ENCODE data around the gene CACNG4.

CACNG4 gene

DNA sequence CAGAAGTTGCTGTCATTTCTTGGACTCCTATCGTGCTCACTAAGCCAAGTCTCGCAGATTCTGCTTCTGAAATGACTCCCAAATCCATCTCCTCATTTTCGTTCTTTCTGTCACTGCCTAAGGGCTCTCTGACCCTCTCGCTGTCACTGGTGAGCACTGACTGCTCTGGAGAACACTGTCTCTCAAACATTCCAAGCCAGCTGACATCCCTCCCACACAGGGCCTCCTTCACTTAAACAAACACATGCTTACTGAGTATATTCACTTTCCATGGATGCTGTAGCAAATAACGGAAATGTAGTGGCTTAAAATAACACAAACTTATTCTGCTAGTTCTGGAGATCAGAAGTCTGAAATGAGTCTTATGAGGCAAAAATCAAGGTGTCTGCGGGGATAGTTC lies 98.6 kb downstream of the CACNG4 start:
- TF ChIP-seq, protein P1, sequence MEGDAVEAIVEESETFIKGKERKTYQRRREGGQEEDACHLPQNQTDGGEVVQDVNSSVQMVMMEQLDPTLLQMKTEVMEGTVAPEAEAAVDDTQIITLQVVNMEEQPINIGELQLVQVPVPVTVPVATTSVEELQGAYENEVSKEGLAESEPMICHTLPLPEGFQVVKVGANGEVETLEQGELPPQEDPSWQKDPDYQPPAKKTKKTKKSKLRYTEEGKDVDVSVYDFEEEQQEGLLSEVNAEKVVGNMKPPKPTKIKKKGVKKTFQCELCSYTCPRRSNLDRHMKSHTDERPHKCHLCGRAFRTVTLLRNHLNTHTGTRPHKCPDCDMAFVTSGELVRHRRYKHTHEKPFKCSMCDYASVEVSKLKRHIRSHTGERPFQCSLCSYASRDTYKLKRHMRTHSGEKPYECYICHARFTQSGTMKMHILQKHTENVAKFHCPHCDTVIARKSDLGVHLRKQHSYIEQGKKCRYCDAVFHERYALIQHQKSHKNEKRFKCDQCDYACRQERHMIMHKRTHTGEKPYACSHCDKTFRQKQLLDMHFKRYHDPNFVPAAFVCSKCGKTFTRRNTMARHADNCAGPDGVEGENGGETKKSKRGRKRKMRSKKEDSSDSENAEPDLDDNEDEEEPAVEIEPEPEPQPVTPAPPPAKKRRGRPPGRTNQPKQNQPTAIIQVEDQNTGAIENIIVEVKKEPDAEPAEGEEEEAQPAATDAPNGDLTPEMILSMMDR (IDR thresholded peaks at IDR 0.05): no peak
- no peak overlapping the region for H3K27ac ChIP-seq
- H3K4me3 ChIP-seq: no peak overlapping the region
- DNase-seq (ENCODE audit: low spot score): no peak

DNA sequence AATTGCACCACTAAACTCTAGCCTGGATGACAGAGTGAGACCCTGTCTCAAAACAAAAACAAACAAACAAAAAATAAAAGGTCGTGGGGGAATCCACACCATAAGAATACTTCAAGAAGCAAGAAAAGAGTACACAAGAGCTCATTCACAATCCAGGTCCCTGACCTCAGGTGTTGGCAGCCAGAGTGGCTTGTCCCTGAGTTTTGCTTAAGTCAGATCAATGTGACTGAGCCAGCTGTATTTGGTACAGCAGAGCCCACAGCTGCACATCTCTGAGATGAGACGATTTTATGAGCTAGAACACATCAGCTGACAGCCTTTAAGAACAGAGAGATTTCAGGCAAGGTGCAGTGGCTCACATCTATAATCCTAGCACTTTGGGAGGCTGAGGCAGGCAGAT lies 102.2 kb downstream of the CACNG4 start:
- H3K4me3 ChIP-seq: no peak overlapping the region
- no peak for DNase-seq (ENCODE audit: low spot score)
- TF ChIP-seq, protein P1 (IDR thresholded peaks at IDR 0.05): no peak
- H3K27ac ChIP-seq: no peak overlapping the region

DNA sequence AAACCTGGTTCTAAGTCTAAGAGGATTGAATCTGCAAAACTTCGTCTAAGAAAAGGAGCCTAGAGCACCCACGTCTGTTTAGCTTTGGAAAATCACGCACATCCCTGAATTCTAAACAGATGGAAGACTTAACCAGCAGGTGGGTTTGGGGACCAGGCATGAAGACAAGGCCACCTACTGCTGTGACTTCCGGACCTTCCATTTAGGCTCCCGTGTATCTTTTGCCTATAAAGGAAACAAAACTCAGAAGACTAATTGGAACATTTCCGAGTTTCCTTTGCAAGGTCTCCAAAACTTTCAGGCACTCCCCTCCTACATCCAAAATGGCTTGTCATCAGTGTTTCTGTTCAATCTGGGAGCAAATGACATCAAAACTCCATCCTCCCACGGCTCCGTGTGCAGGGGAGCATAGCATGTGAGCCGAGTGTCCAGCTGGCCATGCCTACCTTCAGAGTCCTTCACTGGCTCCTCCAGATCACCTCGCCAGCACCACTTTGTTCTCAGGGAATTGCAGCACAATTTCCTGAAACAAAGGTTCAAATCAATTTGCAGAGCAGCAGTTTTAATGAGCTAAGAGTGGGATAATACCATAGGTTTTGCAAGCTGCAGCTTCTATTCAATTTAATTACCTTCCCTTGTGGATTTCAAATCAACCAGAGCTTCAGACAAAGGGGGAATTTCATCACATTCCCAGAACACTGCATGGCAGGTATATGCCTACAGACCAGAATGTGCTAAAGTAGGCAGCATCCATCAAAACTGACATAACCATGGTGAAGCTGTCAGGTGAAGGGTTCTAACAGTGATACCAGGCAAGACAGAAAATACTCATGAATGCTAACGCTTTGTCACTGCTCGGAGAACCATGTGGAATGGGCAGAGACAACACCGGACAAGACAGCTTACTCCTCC lies 103.3 kb downstream of the CACNG4 start:
- H3K27ac ChIP-seq: no peak overlapping the region
- TF ChIP-seq, protein P1 (IDR thresholded peaks at IDR 0.05): no peak
- no peak overlapping the region for H3K4me3 ChIP-seq
- DNase-seq (ENCODE audit: low spot score): no peak

DNA sequence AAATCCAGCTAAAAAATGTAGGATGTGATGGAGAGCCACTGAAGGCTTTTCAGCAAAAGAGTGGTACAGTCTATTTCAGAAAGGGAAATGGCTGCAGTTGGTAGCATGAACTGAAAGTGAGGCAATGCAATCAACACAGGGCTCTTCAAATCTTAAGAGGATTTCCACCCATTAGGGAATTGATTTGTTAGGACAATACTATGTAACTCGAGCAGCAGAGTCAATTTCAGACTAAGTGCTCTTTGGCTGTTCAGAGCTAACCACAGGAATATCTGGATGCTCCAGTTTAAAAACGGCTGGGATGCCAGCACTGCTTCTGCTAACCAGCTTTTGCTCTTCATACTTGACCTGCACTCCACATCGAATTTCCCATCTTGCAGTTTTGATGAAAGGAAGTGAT lies 104.5 kb downstream of the CACNG4 start:
- no peak for DNase-seq (ENCODE audit: low spot score)
- no peak overlapping the region for H3K4me3 ChIP-seq
- H3K27ac ChIP-seq: no peak overlapping the region
- TF ChIP-seq, protein P1 (IDR thresholded peaks at IDR 0.05): no peak

DNA sequence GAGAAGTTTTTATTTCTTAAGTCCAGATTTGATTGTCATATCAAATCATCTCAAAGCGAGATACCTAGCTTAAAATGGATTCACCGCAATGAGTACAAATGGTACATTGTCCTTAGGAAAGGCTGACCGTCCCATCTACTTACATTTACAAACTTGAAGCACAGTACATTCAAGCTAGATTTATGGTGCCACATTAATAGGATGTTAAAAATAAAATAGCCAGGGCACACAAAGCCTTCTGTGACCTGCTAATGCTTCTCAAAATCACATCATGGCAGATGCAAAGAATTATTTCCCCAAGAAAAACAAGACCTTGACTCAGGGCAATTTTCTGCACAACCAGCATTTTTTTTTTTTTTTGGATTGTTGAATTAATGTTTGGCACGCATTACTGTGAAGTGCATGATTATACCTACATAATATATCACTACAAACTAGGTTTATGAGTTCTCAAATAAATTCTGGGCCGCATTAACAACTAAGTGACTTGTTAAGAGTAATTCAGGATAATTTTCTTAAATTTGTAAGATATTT lies 105.2 kb downstream of the CACNG4 start:
- H3K27ac ChIP-seq: no peak overlapping the region
- TF ChIP-seq, protein P1 (IDR thresholded peaks at IDR 0.05): no peak
- DNase-seq (ENCODE audit: low spot score): no peak
- H3K4me3 ChIP-seq: no peak overlapping the region

DNA sequence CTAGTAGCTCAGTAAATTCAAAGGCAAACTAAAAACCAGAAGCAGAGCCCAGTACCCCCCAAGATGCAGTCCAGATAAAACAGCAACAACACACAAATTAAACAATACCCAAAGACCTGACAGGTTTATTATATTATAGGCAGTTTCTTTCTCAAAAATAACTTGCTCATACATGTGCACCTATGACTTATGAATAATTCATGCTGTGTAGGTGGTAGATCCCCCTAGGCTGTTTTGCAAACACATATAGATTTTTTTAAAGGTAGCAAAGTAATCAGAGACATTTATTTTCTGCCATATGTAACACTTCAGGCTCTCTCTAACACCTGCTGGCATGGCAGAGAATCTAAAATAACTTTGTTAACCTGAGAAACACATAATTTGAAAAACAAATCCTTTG lies 107.1 kb downstream of the CACNG4 start:
- no peak overlapping the region for H3K4me3 ChIP-seq
- DNase-seq (ENCODE audit: low spot score): no peak
- TF ChIP-seq, protein P1 (IDR thresholded peaks at IDR 0.05): no peak
- H3K27ac ChIP-seq: no peak overlapping the region

DNA sequence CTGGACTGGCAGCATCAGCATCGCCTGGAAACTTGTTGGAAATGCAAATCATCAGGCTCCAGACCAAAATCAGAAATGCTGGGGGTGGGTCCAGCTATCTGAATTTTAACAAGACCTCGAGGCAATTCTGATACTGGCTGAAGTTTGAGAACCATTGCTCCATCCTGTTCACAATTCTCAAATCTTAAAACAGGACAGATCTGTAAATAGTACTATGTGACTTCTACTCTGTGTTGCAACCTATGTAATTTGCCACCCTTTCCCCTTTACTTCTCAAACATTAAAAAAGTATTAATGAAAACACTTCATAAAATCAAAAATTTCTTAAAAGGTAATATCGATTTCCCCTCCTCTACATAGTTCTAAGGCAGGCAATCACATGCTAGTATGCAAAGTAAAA lies 108.4 kb downstream of the CACNG4 start:
- Histone ChIP-seq H3K4me3 (no peak overlapping the region), H3K27ac (no peak overlapping the region)
- no peak for DNase-seq (ENCODE audit: low spot score)
- TF ChIP-seq, protein P1 (IDR thresholded peaks at IDR 0.05): no peak

Data from coronary artery (tissue), 2 donors.